GM23248 (cell line): Measurements from ENCODE around the gene PTPN7. TPM values are rescaled to one million over a fixed set of nuclear protein-coding genes. Genes with fewer than 3 reads are reported as not detected.

ENCODE experiments used
- DNase-seq: peaks from one replicate; pipeline ENCODE4 v3.0.0-alpha.2; 2015
- H2AFZ ChIP-seq: fragments of 200-600 bp; sonication (generic); 2 replicates; pipeline ENCODE4 v1.6.1; 2016; ENCODE audit warnings: antibody characterized with exemption
- H3F3A ChIP-seq: fragments of 200-600 bp; sonication (generic); 2 replicates; pipeline ENCODE4 v1.6.1; 2016; ENCODE audit warnings: mild to moderate bottlenecking, antibody characterized with exemption, mixed run types; ENCODE audit not compliant: insufficient read depth
- H3K27ac ChIP-seq: fragments of 200-600 bp; sonication (generic); 2 replicates; pipeline ENCODE4 v1.5.1; 2016; ENCODE audit warnings: mild to moderate bottlenecking
- H3K27me3 ChIP-seq: fragments of 200-600 bp; sonication (generic); replicated peaks from 2 replicates; pipeline ENCODE4 v1.6.1; 2016; ENCODE audit warnings: mild to moderate bottlenecking; ENCODE audit not compliant: insufficient read depth
- H3K36me3 ChIP-seq: fragments of 200-600 bp; sonication (generic); 2 replicates; pipeline ENCODE4 v1.6.1; 2016; ENCODE audit warnings: low read depth, mild to moderate bottlenecking
- H3K4me1 ChIP-seq: fragments of 200-600 bp; sonication (generic); 2 replicates; pipeline ENCODE4 v1.6.1; 2016; ENCODE audit warnings: mild to moderate bottlenecking; ENCODE audit not compliant: insufficient read depth
- H3K4me2 ChIP-seq: fragments of 200-600 bp; sonication (generic); one replicate; pipeline ENCODE4 v1.6.1; 2016; ENCODE audit warnings: mild to moderate bottlenecking; ENCODE audit not compliant: unreplicated experiment
- H3K4me3 ChIP-seq: fragments of 200-600 bp; sonication (generic); 2 replicates; pipeline ENCODE4 v1.5.1; 2016; ENCODE audit warnings: mild to moderate bottlenecking
- H3K79me2 ChIP-seq: fragments of 200-600 bp; sonication (generic); 2 replicates; pipeline ENCODE4 v1.6.1; 2016; ENCODE audit warnings: mild to moderate bottlenecking; ENCODE audit not compliant: insufficient read depth
- H3K9ac ChIP-seq: fragments of 200-600 bp; sonication (generic); 2 replicates; pipeline ENCODE4 v1.6.1; 2016; ENCODE audit warnings: mild to moderate bottlenecking
- H3K9me2 ChIP-seq: fragments of 200-600 bp; sonication (generic); 2 replicates; pipeline ENCODE4 v1.6.1; 2016; ENCODE audit warnings: mixed run types, mild to moderate bottlenecking, moderate library complexity; ENCODE audit not compliant: insufficient read depth
- H3K9me3 ChIP-seq: fragments of 200-600 bp; sonication (generic); one replicate; pipeline ENCODE4 v1.6.1; 2017; ENCODE audit warnings: low read depth
- H4K20me1 ChIP-seq: fragments of 200-600 bp; sonication (generic); 2 replicates; pipeline ENCODE4 v1.6.0; 2016; ENCODE audit not compliant: insufficient read depth
- EZH2 ChIP-seq: fragments of 200-600 bp; sonication (generic); IDR thresholded peaks from 2 replicates; pipeline ENCODE4 v1.6.1; 2018; ENCODE audit warnings: antibody characterized with exemption, mild to moderate bottlenecking; ENCODE audit not compliant: insufficient read depth, poor library complexity, severe bottlenecking
- EZH2phosphoT487 ChIP-seq: fragments of 200-600 bp; sonication (generic); IDR thresholded peaks from 2 replicates; pipeline ENCODE4 v1.6.1; 2018; ENCODE audit warnings: antibody characterized with exemption, moderate library complexity, mild to moderate bottlenecking, low read depth; ENCODE audit not compliant: insufficient read depth
- WGBS, 2 experiments: methylation state at CpG; one replicate each; pipeline ENCODE4 v1.1.6; 2015 to 2017; ENCODE audit warnings: low lambda C conversion rate in 2 of 2, low coverage in 1 of 2; ENCODE audit errors: missing lambda C conversion rate in 2 of 2; 5-methylcytosine and 5-hydroxymethylcytosine counted together
- in situ Hi-C: fragments of 300-500 bp; cut with MboI; formaldehyde crosslinking; loops from 2 replicates; pipeline ENCODE4 v1.15.0; 2020
- polyA plus RNA-seq: library from polyadenylated mRNA; unstranded; fragments of >200 nt; fragmentation: Nextera tagmentation; extraction: Ambion mirVana; gene quantifications from 2 replicates; pipeline ENCODE4 v1.2.1, GENCODE V29; 2016
- total RNA-seq: library from RNA; depleted of rRNA; stranded (reverse); fragments of >200 nt; shearing (Covaris generic); gene quantifications from 2 replicates; pipeline ENCODE4 v1.2.3, GENCODE V29; 2014

PTPN7 gene
- total and polyA plus RNA-seq, 2 experiments from 2014 or later = not detected

DNA sequence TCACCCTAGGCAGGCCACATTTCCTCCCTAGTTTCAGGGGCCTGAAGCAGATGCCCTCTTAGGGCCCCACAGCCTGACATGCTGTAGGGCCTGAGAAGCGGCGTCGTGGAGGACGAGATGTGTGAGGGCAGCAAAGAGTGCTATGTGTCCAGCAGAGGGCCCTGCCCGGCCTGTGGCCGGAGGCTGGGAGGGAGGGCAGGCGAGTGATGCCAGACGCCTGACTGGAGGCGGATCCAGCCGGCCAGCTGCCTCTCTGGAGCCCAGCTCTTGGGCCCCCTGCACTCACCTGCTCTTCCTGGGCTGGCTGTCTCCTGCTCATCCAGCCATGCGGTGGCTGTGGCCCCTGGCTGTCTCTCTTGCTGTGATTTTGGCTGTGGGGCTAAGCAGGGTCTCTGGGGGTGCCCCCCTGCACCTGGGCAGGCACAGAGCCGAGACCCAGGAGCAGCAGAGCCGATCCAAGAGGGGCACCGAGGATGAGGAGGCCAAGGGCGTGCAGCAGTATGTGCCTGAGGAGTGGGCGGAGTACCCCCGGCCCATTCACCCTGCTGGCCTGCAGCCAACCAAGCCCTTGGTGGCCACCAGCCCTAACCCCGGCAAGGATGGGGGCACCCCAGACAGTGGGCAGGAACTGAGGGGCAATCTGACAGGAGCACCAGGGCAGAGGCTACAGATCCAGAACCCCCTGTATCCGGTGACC is 37.6 kb downstream of the PTPN7 start, which contains the start of gene GPR37L1:
Gene GPR37L1 (plus strand): TSS at position 279 of the 697 bp plus-strand sequence. CDS start 47 bp downstream, at position 326.
- H3K27ac ChIP-seq = no peak within 1 kb of the TSS
- no peak within 1 kb of the TSS for H2AFZ ChIP-seq
- no peak within 1 kb of the TSS for H3K4me3 ChIP-seq
- H3K4me2 ChIP-seq = no peak within 1 kb of the TSS
- no peaks in the 10 kb centered on the region for H3F3A ChIP-seq
- DNase-seq = peak; percentile 36
- no peaks in the 10 kb centered on the region for H3K4me1 ChIP-seq
- H3K9me3 ChIP-seq = no peaks in the 10 kb centered on the region
- WGBS, 2 experiments = 64 to 72% methylated on average over 18 to 19 of the region's 19 CpGs
- H3K9ac ChIP-seq = no peak within 1 kb of the TSS
- TF ChIP-seq EZH2 (no peak), EZH2phosphoT487 (no peak)
- H4K20me1 ChIP-seq = no peaks in the 10 kb centered on the region
- H3K36me3 ChIP-seq = no peaks in the 10 kb centered on the region
- no peaks in the 10 kb centered on the region; the same call in none of the 2 replicates for H3K27me3 ChIP-seq
- no peaks in the 10 kb centered on the region for H3K9me2 ChIP-seq
- no peaks in the 10 kb centered on the region for H3K79me2 ChIP-seq
- in situ Hi-C loops = loop anchor here (25.0 kb wide), 1 partner anchor 235 kb away; the partner anchor contains the start of gene SHISA4

DNA sequence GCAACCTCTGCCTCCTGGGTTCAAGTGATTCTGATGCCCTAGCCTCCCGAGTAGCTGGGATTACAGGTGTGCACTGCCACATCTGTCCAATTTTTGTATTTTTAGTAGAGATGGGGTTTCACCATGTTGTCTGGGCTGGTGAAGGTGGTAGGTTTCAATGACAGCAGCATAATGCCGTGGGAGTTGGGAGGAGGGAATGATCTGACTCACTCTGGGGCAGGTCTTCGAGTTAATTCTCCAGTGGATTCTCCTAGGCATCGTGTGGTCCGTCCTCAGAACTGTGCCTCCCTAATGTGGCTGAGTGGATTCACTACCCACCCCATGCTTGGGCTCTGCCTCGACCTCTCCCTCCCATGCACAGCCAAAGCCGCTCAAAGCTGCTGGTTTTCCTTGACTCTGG is 39.4 kb downstream of the PTPN7 start:
- Histone ChIP-seq H3K4me1 (no peaks in the 10 kb centered on the region), H3K9me3 (no peaks in the 10 kb centered on the region), H3F3A (no peaks in the 10 kb centered on the region), H3K27ac (no peak overlapping the region), H3K4me2 (no peak overlapping the region), H3K9me2 (no peaks in the 10 kb centered on the region), H3K27me3 (no peaks in the 10 kb centered on the region; the same call in none of the 2 replicates), H3K36me3 (no peaks in the 10 kb centered on the region), H4K20me1 (no peaks in the 10 kb centered on the region), H3K9ac (no peak overlapping the region), H2AFZ (no peak overlapping the region), H3K79me2 (no peaks in the 10 kb centered on the region), H3K4me3 (no peak overlapping the region)
- TF ChIP-seq EZH2phosphoT487 = no peak
- no peak for TF ChIP-seq EZH2
- in situ Hi-C loops = loop anchor here (25.0 kb wide), 1 partner anchor 234 kb away; the partner anchor contains the start of gene SHISA4
- peak; percentile 52 for DNase-seq
- 54 to 57% methylated on average over 7 of the region's 7 CpGs for WGBS, 2 experiments

- Histone ChIP-seq H3K4me3 (no peak overlapping the region), H3K4me1 (0 out of 2 replicates have a peak, but pooled peaks cover 4% of the 10 kb centered on the region), H3F3A (no peaks in the 10 kb centered on the region; the same call in 1 of the 2 replicates), H3K27me3 (no peaks in the 10 kb centered on the region; the same call in 1 of the 2 replicates), H3K79me2 (no peaks in the 10 kb centered on the region), H3K9ac (no peak overlapping the region), H4K20me1 (no peaks in the 10 kb centered on the region), H2AFZ (no peak overlapping the region), H3K9me3 (no peaks in the 10 kb centered on the region), H3K27ac (no peak overlapping the region), H3K4me2 (no peak overlapping the region), H3K36me3 (no peaks in the 10 kb centered on the region), H3K9me2 (no peaks in the 10 kb centered on the region)
- in situ Hi-C loops = loop anchor here (5.0 to 25.0 kb wide), 2 partner anchors 106 to 231 kb away; partner anchors contain the start of genes ELF3 and SHISA4
- no peak for DNase-seq
- 55 to 57% methylated on average over 10 of the region's 10 CpGs for WGBS, 2 experiments
- no peak for TF ChIP-seq EZH2phosphoT487
- TF ChIP-seq EZH2 = no peak
Measured at GRCh38 chr1:202117898-202118371, 42.5 kb downstream of the PTPN7 start.

GRCh38 chr1:202116287-202116686 is 44.1 kb downstream of the PTPN7 start:
- no peak for DNase-seq
- Histone ChIP-seq H3K4me3 (no peak overlapping the region), H3K4me2 (no peak overlapping the region), H3K36me3 (no peaks in the 10 kb centered on the region), H3F3A (no peaks in the 10 kb centered on the region; the same call in 1 of the 2 replicates), H3K4me1 (0 out of 2 replicates have a peak, but pooled peaks cover 6% of the 10 kb centered on the region), H3K9me3 (no peaks in the 10 kb centered on the region), H3K79me2 (no peaks in the 10 kb centered on the region), H4K20me1 (no peaks in the 10 kb centered on the region), H3K9me2 (no peaks in the 10 kb centered on the region), H2AFZ (no peak overlapping the region), H3K9ac (no peak overlapping the region), H3K27ac (no peak overlapping the region), H3K27me3 (no peaks in the 10 kb centered on the region; the same call in 1 of the 2 replicates)
- in situ Hi-C loops = loop anchor here (5.0 to 25.0 kb wide), 2 partner anchors 104 to 229 kb away; partner anchors contain the start of genes ELF3 and SHISA4
- TF ChIP-seq EZH2phosphoT487 (no peak), EZH2 (no peak)
- 87 to 93% methylated on average over 8 of the region's 8 CpGs for WGBS, 2 experiments
